Lower leg skin (tissue), 3 donors: ENCODE data around the gene MVB12B.

Source experiments
- CTCF ChIP-seq, 3 donors: fragments of 450-650 bp; IDR thresholded peaks; one replicate each; pipeline ENCODE4 v1.5.1; 2016; ENCODE audit warnings: antibody characterized with exemption in 3 of 3, mild to moderate bottlenecking in 3 of 3, moderate library complexity in 2 of 3
- POLR2A ChIP-seq, 2 donors: fragments of 450-650 bp; IDR thresholded peaks; one replicate each; pipeline ENCODE4 v1.6.1; 2016 to 2017; ENCODE audit warnings: antibody characterized with exemption in 2 of 2, mild to moderate bottlenecking in 1 of 2, moderate library complexity in 1 of 2

DNA sequence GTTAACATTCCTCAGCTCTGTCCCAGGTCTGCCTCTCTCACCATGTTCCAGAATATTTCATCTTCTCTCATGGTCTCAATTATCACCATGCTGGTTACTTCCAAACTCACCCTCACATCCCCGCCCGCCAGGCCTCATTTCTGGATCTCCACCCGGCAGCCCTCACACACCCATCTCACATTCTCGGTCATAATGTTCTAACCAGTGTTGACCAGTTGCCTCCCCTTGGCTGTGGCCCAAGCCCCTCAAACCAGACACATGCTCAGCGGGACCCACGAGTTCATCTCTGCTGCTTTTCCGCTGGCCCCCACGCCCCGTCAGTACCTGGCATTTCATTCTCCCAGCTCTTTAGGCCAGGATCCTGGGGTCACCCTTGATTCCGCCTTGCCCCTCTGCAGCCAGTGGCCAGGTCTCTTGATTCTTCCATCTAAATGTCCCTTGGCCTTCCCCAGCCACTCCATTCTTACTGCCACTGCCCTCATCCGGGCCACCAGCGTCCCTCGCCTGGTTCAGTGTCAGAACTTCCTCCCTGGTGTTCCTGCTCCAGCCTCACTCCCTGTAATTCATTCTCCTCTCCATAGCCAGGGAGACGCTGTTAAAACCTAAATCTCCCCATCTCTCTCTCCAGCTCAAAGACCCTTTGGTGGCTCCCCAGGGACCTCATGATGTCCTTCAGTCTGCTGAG is 141.7 kb downstream of the MVB12B start:
- no peak for TF ChIP-seq CTCF (IDR thresholded peaks at IDR 0.05)
- TF ChIP-seq POLR2A (IDR thresholded peaks at IDR 0.05), result no peak
